Measurements from ENCODE around the gene BCL11A.
"Not testable (repeated sequence)": the region's sequence is repeated elsewhere in the genome, so short reads cannot be mapped to it uniquely, and the experiment has no call there.

Gene BCL11A

GRCh38 chr2:60429681-60430080, 123.8 kb downstream of the BCL11A start:
- no peak for DNase-seq (ENCODE audit: low spot score)

DNA sequence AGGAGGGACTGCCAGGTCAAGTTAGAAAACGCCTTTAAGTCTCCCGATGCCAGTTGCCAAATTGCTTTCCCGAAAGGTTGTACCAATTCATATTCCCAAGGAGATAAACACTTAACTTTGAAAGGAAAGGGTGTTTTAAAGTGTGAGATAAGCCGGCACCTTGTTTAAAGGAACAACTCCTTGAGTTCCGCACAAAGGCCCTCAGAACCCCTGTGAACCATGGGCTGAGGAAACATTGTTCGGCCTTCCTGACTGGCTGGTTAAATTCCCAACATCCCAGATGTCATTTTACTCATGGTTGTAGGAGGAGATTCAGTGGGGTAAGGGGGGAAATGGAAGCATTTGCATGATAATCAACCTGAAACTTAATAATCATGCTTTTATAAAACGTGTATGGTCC, 126.6 kb downstream of the BCL11A start:
- no peak for DNase-seq (ENCODE audit: low spot score)

GRCh38 chr2:60426341-60426740, 127.1 kb downstream of the BCL11A start:
- no peak for DNase-seq (ENCODE audit: low spot score)

GRCh38 chr2:60424233-60424632, 129.2 kb downstream of the BCL11A start:
- DNase-seq (ENCODE audit: low spot score), result no peak

DNA sequence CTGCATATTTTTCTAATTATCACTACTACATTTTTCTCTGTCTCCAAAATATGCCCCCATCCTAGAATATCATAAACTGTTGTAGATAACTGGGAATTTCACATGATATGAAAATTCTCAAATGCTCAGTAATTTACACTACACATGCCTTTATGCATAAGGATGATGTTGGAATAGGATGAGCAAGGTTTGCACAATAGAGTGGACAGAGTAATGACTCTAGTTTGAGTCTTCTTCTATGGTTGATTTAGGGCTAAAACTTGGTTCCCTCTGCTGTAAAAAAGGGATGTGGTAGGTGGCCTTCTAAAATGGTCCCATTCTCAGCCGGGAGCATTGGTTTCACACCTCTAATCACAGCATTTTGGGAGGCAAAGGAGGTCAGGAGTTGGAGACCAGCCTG, 129.9 kb downstream of the BCL11A start:
- DNase-seq (ENCODE audit: low spot score), result no peak

- no peak for DNase-seq (ENCODE audit: low spot score)
Observed at GRCh38 chr2:60422826-60423483, 130.5 kb downstream of the BCL11A start.

GRCh38 chr2:60417210-60417609, 136.2 kb downstream of the BCL11A start:
- DNase-seq (ENCODE audit: low spot score), result not testable (repeated sequence)

DNA sequence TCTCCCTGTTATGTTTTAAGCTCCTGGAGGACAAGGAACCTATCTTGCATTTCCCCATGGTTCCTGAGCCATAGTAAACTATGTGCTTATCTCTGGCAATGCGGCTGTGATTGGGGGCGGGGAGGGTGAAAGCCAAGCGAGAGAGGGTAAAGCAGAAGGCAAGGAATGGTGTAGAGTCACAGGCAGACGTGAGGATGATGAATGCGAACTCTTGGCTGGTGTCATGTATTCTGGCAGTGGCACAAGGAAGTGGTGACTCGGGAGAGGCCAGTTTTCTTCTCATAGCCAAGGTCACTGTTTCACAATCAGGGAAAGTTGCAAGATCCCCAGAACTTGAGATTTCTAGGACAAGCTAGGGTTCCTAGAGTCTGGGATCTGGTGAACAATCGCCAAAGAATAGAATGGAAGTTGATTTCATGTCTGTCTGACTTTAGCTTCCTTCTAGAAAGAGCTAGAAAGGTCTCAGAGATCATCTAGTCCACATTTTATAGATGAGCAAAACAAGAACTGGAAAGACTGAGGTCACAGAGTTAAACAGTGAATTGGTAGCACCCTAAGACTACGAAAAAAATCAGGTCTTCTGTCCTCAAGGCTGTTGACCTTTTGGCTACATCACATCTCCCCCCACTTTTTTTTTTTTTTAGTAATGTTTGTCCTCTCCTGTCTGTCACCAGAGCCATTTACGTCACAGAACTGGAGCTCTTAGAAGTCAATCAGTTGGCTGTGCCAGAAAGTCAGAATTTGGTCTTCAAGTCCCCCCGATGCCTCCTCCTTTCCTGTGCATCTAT, 137.0 kb downstream of the BCL11A start:
- DNase-seq (ENCODE audit: low spot score), result no peak

DNA sequence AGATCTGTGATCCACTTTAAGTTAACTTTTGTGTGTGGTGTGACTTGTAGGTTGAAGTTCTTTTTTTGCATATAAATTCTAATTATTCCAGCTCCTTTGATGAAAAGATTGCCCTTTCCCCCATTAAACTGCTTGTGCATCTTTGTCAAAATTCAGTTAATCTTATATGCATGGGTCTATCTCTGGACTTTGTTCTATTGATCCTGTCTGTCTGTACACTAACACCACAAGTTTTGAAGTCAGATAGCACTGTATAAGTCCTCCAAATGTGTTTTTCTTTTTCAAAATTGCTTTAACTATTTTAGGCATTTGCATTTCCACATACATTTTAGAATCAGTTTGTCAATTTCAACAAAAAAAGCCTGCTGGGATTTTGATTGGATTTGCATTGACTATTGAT, 137.6 kb downstream of the BCL11A start:
- DNase-seq (ENCODE audit: low spot score), result no peak

DNA sequence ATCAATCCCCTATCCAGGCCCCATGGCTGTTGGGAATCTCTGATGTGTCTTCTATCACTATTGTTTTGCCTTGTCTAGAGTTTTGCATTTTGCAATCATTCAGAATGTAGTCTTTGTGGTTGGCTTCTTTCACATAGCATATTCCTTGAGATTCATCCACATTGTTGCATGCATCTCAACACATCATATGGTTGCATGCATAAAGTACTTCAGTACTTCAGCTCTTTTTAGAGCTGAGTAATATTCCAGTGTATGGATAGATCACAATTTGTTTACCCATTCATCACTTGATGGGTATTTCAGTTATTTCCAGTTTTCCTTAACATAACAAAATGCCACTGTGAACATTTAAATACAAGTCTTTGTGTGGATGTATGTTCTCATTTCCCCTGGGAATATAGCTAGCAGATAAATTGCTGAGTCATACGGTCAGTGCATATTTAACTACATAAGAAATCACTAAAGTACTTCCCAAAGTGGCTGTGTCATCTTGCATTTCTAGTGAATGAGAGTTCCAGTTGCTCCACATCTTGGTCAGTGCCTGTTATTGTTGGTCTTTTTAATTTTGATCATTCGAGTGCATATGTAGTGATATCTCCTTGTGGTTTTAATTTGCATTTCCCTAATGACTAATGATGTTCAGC, 138.8 kb downstream of the BCL11A start:
- DNase-seq (ENCODE audit: low spot score), result peak; percentile 31

- no peak for DNase-seq (ENCODE audit: low spot score)
Observed at GRCh38 chr2:60413814-60414168, 139.7 kb downstream of the BCL11A start.

DNA sequence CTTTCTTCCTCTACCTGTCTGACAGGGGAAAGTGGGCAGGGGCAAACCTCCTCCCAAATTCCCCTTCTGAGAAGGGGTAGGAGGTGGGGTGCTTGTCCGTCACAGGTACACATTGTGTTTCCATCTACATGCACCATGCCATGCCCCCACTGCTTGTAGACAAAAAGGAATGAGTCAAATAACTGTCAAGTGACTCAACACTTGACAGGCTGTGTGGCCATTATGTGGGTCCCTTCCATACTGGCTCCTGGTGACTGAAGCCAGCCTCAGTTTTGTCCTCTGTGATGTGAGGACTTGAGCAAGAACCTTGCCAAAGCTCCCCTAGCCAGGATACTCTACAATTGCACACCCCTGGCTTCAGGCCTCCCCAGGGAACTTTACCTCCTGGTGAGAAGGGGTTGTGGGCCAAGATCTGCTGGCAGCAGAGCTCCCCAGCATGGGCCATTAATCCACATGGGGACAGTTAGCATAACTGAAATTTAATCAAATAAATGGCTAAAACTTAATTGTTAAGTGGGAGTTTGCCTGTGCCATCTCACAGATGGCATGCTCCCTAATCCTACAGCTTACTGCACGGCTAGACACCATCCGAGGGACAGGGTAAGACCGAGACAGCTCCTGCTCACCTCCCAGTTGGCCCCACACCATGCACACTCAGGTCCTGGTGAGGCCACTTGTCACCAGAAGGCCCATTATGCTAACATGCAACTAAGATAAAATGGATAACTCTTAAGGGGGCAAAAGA, 140.2 kb downstream of the BCL11A start:
- DNase-seq (ENCODE audit: low spot score), result no peak

DNA sequence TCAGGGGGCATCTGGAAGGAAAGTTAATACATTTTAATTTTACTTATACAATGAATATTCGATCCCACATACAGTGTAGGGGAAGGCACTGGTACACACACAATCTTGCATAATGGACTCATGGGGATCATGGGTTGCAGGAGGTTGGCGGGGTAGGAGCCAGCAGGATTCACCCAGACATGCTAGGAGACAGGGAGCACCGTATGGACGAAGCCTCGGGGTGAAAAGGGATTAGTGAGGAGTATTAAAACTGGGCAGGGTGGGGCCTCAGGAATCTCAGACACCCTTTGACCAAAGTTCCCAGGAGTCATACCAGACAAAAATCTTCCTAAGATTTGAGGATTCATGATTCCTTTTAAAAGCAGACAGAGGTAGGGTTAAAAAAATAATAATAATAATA, 140.8 kb downstream of the BCL11A start:
- no peak for DNase-seq (ENCODE audit: low spot score)

- no peak for DNase-seq (ENCODE audit: low spot score)
Observed at GRCh38 chr2:60412027-60412426, 141.4 kb downstream of the BCL11A start.

GRCh38 chr2:60411295-60411694, 142.2 kb downstream of the BCL11A start:
- no peak for DNase-seq (ENCODE audit: low spot score)

- DNase-seq (ENCODE audit: low spot score), result no peak
Observed at GRCh38 chr2:60410456-60411146, 142.9 kb downstream of the BCL11A start.

DNA sequence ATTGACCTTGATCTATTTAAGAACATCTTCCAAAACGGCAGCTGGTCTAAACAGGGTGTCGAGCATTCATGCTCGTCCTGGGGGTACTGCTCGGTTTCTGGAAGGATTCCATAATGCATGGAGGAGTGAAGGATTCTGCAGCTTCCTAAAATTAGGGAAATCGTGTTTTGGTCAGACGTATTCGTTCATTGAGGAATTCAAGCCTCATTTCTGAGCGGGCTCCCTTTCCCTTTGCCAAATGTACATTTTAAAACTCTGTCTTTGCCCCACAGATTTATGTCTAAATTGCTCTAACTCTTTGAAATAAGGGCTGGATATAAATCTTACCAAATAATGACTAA, 144.0 kb downstream of the BCL11A start:
- DNase-seq (ENCODE audit: low spot score), result no peak

- no peak for DNase-seq (ENCODE audit: low spot score)
Observed at GRCh38 chr2:60408811-60409530, 144.5 kb downstream of the BCL11A start.

DNA sequence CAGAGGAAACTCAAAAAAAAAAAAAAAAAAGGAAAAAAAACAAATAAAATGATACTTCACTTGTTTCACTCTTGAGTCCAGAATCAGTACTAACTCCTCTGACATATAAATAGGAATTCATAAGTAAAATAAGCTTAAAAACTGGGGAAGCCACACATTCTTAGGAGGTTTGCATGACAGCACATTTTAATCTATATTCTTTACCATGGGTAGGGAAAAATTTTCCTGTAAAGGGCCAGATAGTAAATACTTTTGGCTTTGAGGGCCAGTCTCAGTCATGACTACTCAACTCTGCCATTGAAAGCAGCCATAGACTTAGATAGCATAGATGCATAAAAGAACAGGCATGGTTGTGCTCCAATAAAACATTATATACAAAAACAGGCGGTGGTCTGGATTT, 145.2 kb downstream of the BCL11A start:
- no peak for DNase-seq (ENCODE audit: low spot score)

DNA sequence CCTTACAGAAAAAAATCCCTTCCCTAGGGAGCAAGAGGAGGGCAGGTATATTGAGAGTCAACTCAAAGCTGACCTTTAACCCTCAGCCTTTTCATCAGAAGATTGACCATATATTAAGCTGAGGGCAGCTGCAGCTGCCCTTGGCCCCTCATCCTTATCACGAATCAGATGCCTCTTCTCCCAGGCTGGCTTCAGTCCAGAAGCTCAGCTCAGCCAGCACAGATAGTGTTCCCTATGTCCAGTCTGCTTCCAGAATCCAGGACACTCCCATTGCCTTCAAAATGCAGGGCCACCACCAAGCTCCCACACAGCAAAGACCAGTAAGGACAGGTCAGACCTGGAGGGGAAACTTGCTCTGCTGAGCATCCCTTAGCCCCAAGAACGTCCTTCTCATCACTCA, 146.1 kb downstream of the BCL11A start:
- no peak for DNase-seq (ENCODE audit: low spot score)

- DNase-seq (ENCODE audit: low spot score), result no peak
Observed at GRCh38 chr2:60406192-60406591, 147.3 kb downstream of the BCL11A start.
